ENCODE results near the gene DLG1. TPM values are rescaled to one million over a fixed set of nuclear protein-coding genes. Genes with fewer than 3 reads are reported as not detected.

The DLG1 gene
- total RNA-seq, 4 donors from 2014 or later = 134 to 211 (median 152) TPM

DNA sequence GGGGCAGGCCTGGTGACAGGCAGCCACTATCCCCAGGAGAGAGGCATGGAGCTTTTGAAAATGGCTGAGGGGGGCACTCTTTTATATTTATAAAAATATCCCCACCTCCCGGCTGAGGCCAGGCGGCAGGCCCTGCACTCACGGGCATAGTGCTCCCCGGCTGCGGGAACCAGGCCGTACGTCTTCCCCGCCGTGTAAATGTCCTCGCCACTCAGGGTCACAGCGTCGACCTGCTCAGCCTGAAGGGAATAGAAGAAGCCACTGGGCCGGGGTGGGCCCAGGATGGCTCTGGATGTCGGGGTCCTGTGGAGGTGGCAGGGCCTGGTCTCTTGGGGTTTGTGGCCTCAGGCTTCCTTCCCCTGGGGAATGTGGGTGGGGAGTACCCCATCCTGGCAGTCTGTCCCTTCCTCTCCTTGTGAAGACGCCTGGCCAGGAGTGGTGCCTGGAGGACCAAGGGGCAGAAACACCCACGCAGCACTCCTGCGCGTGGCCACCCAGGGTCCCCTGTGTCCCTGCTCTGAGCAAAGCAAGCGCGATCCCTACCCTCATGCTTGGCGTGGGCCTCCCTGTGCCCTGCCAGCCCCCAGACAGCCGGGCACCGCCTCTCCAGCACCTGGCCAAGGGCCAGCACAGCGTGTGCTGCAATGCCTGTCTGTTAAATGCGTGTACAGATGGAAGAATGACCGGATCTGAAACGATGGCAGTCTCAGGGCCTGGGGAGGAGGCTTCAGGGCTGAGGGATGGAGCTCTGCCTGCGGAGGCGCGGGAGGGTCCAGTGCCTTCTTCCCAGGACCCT is 287.7 kb downstream of the DLG1 start:
- DNase-seq = no peak
- Histone ChIP-seq H3K9me3 (no peaks in the 10 kb centered on the region), H3K27me3 (no peaks in the 10 kb centered on the region), H3K4me3 (no peak overlapping the region), H3K27ac (no peak overlapping the region), H3K36me3 (no peaks in the 10 kb centered on the region), H3K4me1 (no peaks in the 10 kb centered on the region)
- in situ Hi-C loops (cut with MboI; ENCODE audit: low pct_ligation_motif_present in 1 of 4, low pct_unique_long_range_greater_than_20kb in 1 of 4, low sequenced_read_pairs in 3 of 4) (no loop called here), intact Hi-C loops (cut with DNase I; ENCODE audit: low total_unique reads) (no loop called here)
- 79 to 87% methylated on average over 3 to 30 of the region's 30 CpGs for WGBS, 2 donors (ENCODE audit: low coverage in 1 of 2)
- no peak for TF ChIP-seq CTCF (IDR thresholded peaks at IDR 0.05)
- no peak for TF ChIP-seq EP300 (IDR thresholded peaks at IDR 0.05; ENCODE audit: low read depth)
- no peak for TF ChIP-seq POLR2A (IDR thresholded peaks at IDR 0.05)
- TF ChIP-seq POLR2AphosphoS5 (IDR thresholded peaks at IDR 0.05) = no peak

GRCh38 chr3:197009532-197010019 is 288.8 kb downstream of the DLG1 start:
- Histone ChIP-seq H3K27ac (no peak overlapping the region), H3K36me3 (no peaks in the 10 kb centered on the region), H3K4me3 (no peak overlapping the region), H3K27me3 (no peaks in the 10 kb centered on the region), H3K4me1 (no peaks in the 10 kb centered on the region), H3K9me3 (no peaks in the 10 kb centered on the region)
- intact Hi-C loops (cut with DNase I; ENCODE audit: low total_unique reads) = no loop called here
- WGBS, 2 donors (ENCODE audit: low coverage in 1 of 2) = 83 to 90% methylated on average over 2 to 20 of the region's 20 CpGs
- no peak for TF ChIP-seq EP300 (IDR thresholded peaks at IDR 0.05; ENCODE audit: low read depth)
- TF ChIP-seq CTCF (IDR thresholded peaks at IDR 0.05) = no peak
- no peak for TF ChIP-seq POLR2A (IDR thresholded peaks at IDR 0.05)
- no peak for TF ChIP-seq POLR2AphosphoS5 (IDR thresholded peaks at IDR 0.05)
- DNase-seq = no peak
- in situ Hi-C loops (cut with MboI; ENCODE audit: low pct_ligation_motif_present in 1 of 4, low pct_unique_long_range_greater_than_20kb in 1 of 4, low sequenced_read_pairs in 3 of 4) = no loop called here

DNA sequence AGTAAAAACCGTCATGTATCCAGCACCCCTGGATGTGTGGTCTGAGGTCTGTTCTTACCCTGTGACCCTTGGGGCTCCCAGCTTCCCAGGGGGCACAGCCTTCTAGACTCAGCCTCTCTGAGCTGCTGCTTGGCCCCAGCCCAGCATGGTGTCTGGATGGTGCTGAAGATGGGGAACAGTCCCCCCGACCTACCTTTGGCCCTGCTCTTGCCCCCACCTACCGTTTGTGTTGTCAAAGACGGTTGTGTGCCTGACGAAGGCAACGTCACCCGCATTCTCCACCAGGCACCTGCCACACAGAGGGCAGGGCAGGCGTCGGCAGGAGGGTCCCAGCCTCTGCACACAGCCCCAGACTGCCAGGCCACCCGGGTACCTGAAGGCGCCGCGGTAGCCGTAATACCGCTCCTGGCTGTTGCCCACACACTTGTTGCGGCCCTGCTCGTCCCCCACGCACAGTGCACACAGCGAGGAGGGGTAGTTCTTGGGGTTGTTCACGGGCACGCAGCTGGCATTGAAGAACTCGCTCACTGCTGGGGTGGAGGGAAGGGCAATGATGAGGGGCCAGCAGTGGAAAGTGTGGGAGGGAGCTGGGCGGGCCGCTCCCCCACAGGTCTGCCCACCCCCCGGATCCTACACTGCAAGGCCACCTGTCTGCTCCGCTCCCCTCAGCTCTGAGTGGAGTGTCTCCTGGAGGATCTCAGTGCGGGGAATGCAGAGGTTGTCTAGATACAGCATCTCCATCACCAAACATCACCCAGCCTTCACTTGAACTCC is 289.8 kb downstream of the DLG1 start:
- no peaks in the 10 kb centered on the region for H3K9me3 ChIP-seq
- peaks cover 0 to 7% (median 5%) of the 10 kb centered on the region in 4 donors for H3K4me1 ChIP-seq
- H3K27me3 ChIP-seq = no peaks in the 10 kb centered on the region
- no peak overlapping the region for H3K4me3 ChIP-seq
- no peak overlapping the region for H3K27ac ChIP-seq
- 94% methylated on average over 18 of the region's 27 CpGs; no CpG with 5 or more reads in 1 of the 2 donors for WGBS, 2 donors (ENCODE audit: low coverage in 1 of 2)
- intact Hi-C loops (cut with DNase I; ENCODE audit: low total_unique reads) (no loop called here), in situ Hi-C loops (cut with MboI; ENCODE audit: low pct_ligation_motif_present in 1 of 4, low pct_unique_long_range_greater_than_20kb in 1 of 4, low sequenced_read_pairs in 3 of 4) (no loop called here)
- H3K36me3 ChIP-seq = no peaks in the 10 kb centered on the region
- TF ChIP-seq EP300 (IDR thresholded peaks at IDR 0.05; ENCODE audit: low read depth) (no peak), CTCF (IDR thresholded peaks at IDR 0.05) (no peak), POLR2A (IDR thresholded peaks at IDR 0.05) (no peak), POLR2AphosphoS5 (IDR thresholded peaks at IDR 0.05) (no peak)
- DNase-seq = no peak

DNA sequence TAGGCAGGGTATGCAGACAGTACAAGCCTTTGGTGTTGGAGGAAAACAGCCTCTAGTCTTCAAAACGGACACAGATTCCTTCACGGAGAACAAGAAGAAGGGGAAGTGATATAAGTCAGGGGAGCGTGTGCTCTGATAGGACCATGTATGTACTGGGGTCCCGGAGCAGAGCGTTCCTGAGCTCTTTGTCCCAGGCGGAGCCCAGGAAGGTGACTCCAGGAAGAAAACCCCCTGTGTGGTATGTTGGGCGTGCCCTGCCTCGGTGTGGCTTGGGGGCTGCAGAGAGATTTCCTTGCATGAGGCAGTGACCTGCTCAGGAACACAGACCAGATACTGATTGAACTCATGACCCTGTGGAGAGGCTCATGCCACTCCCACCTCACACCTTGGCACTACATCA is 290.5 kb downstream of the DLG1 start:
- TF ChIP-seq POLR2AphosphoS5 (IDR thresholded peaks at IDR 0.05) (no peak), EP300 (IDR thresholded peaks at IDR 0.05; ENCODE audit: low read depth) (no peak), POLR2A (IDR thresholded peaks at IDR 0.05) (no peak), CTCF (IDR thresholded peaks at IDR 0.05) (no peak)
- 81 to 88% methylated on average over 8 of the region's 8 CpGs for WGBS, 2 donors (ENCODE audit: low coverage in 1 of 2)
- Histone ChIP-seq H3K9me3 (no peaks in the 10 kb centered on the region), H3K27ac (no peak overlapping the region), H3K36me3 (no peaks in the 10 kb centered on the region), H3K4me1 (peaks cover 0 to 9% (median 8%) of the 10 kb centered on the region in 4 donors), H3K27me3 (no peaks in the 10 kb centered on the region), H3K4me3 (no peak overlapping the region)
- no peak for DNase-seq
- in situ Hi-C loops (cut with MboI; ENCODE audit: low pct_ligation_motif_present in 1 of 4, low pct_unique_long_range_greater_than_20kb in 1 of 4, low sequenced_read_pairs in 3 of 4) = no loop called here
- intact Hi-C loops (cut with DNase I; ENCODE audit: low total_unique reads) = no loop called here

Measured in transverse colon (tissue), 4 donors.